ENCODE data around the gene CATSPER3.

The CATSPER3 gene

DNA sequence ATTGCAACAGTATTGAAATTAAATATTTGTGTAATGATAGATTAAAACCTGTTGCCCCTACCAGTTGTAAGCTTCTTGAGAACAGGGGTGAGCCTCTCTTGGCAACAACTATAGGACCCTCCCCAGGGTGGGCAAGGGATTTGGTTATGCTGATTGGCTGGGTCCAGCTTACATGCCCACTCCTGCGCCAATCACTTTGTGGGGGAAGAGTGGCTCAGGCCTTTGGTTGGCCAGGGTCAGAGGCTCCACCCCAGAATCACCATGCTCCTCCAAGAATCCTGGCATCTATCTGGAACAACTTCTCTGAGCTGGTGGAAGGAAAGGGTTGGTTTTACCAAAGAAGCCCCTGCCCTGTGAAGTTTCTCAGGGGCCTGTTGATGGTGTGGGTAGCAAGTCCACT is 74.9 kb downstream of the CATSPER3 start:
- TF ChIP-seq CTCF (IDR thresholded peaks at IDR 0.05; ENCODE audit: control insufficient read depth, insufficient read depth, low read depth, low read length, missing control alignments) = no peak
- DNase-seq (ENCODE audit: low read depth) = no peak
- H3K4me3 ChIP-seq (ENCODE audit: control insufficient read depth, low read depth, low read length) = no peak overlapping the region

- DNase-seq (ENCODE audit: low read depth) = no peak
- TF ChIP-seq CTCF (IDR thresholded peaks at IDR 0.05; ENCODE audit: control insufficient read depth, insufficient read depth, low read depth, low read length, missing control alignments) = no peak
- no peak overlapping the region for H3K4me3 ChIP-seq (ENCODE audit: control insufficient read depth, low read depth, low read length)
Measured at GRCh38 chr5:135045488-135045887, 77.8 kb downstream of the CATSPER3 start.

DNA sequence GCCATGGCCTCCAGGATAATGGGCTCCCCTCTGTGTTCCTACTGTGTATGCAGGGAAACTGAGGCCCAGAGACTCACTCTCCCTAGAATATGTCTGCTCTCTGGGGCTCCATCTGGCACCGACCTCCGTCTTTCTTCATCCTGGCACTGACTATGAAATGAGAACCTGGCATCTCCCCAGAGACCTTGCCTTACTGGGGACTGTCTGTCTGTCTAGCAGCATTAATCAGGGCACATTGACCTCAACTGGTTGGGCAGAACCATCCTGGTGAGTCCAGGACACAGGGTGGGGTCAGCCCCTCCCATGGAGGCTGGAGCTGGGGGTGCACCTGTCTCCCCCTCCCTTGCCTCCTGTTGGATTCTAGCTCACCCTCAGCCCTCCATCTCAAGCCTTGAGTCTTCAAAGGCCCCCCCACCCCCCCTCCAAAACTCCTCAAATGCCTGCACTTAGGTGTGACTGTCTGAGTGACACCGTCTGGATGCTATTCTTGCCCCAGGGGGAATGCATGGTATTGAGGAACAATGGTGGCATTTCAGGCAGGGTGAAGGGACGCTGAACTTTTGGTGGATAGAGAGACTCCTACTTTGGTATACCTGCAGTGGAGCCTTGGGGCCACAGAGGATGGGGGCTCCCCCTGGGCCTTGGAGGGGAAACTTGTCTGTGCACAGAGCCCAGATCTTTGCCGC is 79.1 kb downstream of the CATSPER3 start:
- TF ChIP-seq CTCF (IDR thresholded peaks at IDR 0.05; ENCODE audit: control insufficient read depth, insufficient read depth, low read depth, low read length, missing control alignments) = no peak
- no peak overlapping the region for H3K4me3 ChIP-seq (ENCODE audit: control insufficient read depth, low read depth, low read length)
- no peak for DNase-seq (ENCODE audit: low read depth)

GRCh38 chr5:135047347-135047695 is 79.6 kb downstream of the CATSPER3 start:
- no peak for TF ChIP-seq CTCF (IDR thresholded peaks at IDR 0.05; ENCODE audit: control insufficient read depth, insufficient read depth, low read depth, low read length, missing control alignments)
- no peak for DNase-seq (ENCODE audit: low read depth)
- no peak overlapping the region for H3K4me3 ChIP-seq (ENCODE audit: control insufficient read depth, low read depth, low read length)

DNA sequence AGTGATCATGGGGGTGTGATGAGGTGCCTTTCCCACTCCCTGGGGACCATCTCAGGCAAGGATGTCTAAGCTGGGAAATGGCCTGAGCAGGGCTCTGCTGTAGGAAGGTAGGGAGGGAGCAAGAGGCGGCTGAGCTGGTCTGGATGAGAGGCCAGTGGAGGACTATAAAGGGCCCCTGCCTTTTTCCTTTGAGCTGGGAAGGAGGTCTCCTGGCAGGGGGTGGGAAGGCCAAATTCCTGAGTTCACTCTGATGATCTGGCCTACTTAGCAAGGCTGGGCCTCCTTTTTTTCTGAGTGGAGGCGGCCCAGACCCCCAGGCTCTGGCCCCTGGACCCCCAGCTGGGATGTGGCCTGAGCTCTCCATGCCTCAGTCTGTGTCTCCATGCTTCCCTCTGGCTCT is 80.6 kb downstream of the CATSPER3 start:
- DNase-seq (ENCODE audit: low read depth) = no peak
- no peak overlapping the region for H3K4me3 ChIP-seq (ENCODE audit: control insufficient read depth, low read depth, low read length)
- TF ChIP-seq CTCF (IDR thresholded peaks at IDR 0.05; ENCODE audit: control insufficient read depth, insufficient read depth, low read depth, low read length, missing control alignments) = no peak

DNA sequence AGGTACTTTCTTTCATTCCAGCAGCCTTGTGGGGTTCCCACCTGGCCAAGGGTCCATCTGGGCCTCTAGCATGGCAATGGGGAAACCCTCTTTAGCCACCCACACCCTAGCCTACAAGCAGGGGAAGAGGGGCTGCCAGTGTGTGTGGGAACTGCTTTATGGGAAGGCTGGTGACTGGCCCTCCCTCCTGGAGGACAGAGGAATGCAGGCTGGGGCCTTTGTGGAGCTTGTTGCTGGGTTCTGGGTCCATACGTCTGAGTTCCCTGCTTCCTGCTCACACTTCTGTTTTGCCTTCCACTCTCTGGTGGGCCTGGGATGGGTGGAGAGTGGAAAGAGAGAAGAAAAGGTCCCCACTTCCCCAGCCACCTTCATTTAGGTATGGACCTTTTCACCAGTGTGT is 81.2 kb downstream of the CATSPER3 start:
- no peak for TF ChIP-seq CTCF (IDR thresholded peaks at IDR 0.05; ENCODE audit: control insufficient read depth, insufficient read depth, low read depth, low read length, missing control alignments)
- H3K4me3 ChIP-seq (ENCODE audit: control insufficient read depth, low read depth, low read length) = no peak overlapping the region
- DNase-seq (ENCODE audit: low read depth) = no peak

All from AG09309 (cell line).